HepG2 (cell line): ENCODE results near the gene CES3. TPM values are rescaled to one million over a fixed set of nuclear protein-coding genes. Genes with fewer than 3 reads are reported as not detected.

Experiments used
- CSRNP1 ChIP-seq: sonication (generic); formaldehyde crosslinking; IDR thresholded peaks from 2 replicates; pipeline ENCODE4 v1.8.1; 2023; ENCODE audit warnings: mild to moderate bottlenecking, missing genetic modification reagents
- E2F2 ChIP-seq: sonication (generic); formaldehyde crosslinking; IDR thresholded peaks from 2 replicates; pipeline ENCODE4 v1.4.0; 2020; ENCODE audit warnings: missing genetic modification reagents, borderline replicate concordance
- NONO ChIP-seq, 2 experiments: fragments of 450-650 bp in 1 of 2; sonication (generic) in 1 of 2; formaldehyde crosslinking in 1 of 2; IDR thresholded peaks in 1 of 2; conservative IDR thresholded peaks in 1 of 2; 2 replicates each; pipeline versions ENCODE4 v1.6.1 to v1.8.0; 2017 to 2022; ENCODE audit warnings: mild to moderate bottlenecking in 1 of 2, missing genetic modification reagents in 1 of 2, moderate library complexity in 1 of 2
- PATZ1 ChIP-seq: sonication (generic); formaldehyde crosslinking; IDR thresholded peaks from 2 replicates; pipeline ENCODE4 v1.4.0; 2020; ENCODE audit warnings: missing genetic modification reagents
- SATB2 ChIP-seq: sonication (generic); formaldehyde crosslinking; IDR thresholded peaks from 2 replicates; pipeline ENCODE4 v1.5.0; 2020; ENCODE audit warnings: missing genetic modification reagents
- SP4 ChIP-seq: sonication (generic); formaldehyde crosslinking; IDR thresholded peaks from 2 replicates; pipeline ENCODE4 v1.8.1; 2023; ENCODE audit warnings: mild to moderate bottlenecking, missing genetic modification reagents
- ZNF160 ChIP-seq: sonication (generic); formaldehyde crosslinking; IDR thresholded peaks from 2 replicates; pipeline ENCODE4 v1.8.0; 2022; ENCODE audit warnings: mild to moderate bottlenecking, inconsistent platforms, missing genetic modification reagents
- ZNF234 ChIP-seq: sonication (generic); formaldehyde crosslinking; conservative IDR thresholded peaks from 2 replicates; pipeline ENCODE4 v1.5.1; 2020; ENCODE audit warnings: mild to moderate bottlenecking, missing genetic modification reagents
- ZNF253 ChIP-seq: sonication (generic); formaldehyde crosslinking; IDR thresholded peaks from 2 replicates; pipeline ENCODE4 v1.8.0; 2022; ENCODE audit warnings: mild to moderate bottlenecking, missing genetic modification reagents, borderline replicate concordance
- ZNF343 ChIP-seq: sonication (generic); formaldehyde crosslinking; IDR thresholded peaks from 2 replicates; pipeline ENCODE4 v1.4.0; 2020; ENCODE audit warnings: mild to moderate bottlenecking, missing genetic modification reagents
- ZNF772 ChIP-seq: sonication (generic); formaldehyde crosslinking; IDR thresholded peaks from 2 replicates; pipeline ENCODE4 v1.5.0; 2020; ENCODE audit warnings: mild to moderate bottlenecking, missing genetic modification reagents
- ZSCAN25 ChIP-seq: sonication (generic); formaldehyde crosslinking; IDR thresholded peaks from 2 replicates; pipeline ENCODE4 v1.8.0; 2022; ENCODE audit warnings: mild to moderate bottlenecking, missing genetic modification reagents
- polyA plus RNA-seq, 8 experiments: library from polyadenylated mRNA; depleted of rRNA in 3 of 8; stranded (reverse) in 7 of 8; unstranded in 1 of 8; fragments of >200 nt; fragmentation: Illumina TruSeq in 4 of 8; extraction: Trizol in 4 of 8; gene quantifications; 2 replicates each; pipeline versions ENCODE4 v1.2.1 to v1.2.3, GENCODE V29; 2011 to 2016; ENCODE audit warnings: low read depth in 4 of 8, missing spikeins in 1 of 8, mixed read lengths in 1 of 8; ENCODE audit not compliant: insufficient read depth in 1 of 8
- total RNA-seq, 5 experiments: library from RNA; depleted of rRNA; stranded (reverse); fragments of >200 nt; fragmentation: Illumina TruSeq; extraction: Trizol; gene quantifications; 2 replicates each; pipeline ENCODE4 v1.2.3, GENCODE V29; 2016; ENCODE audit warnings: low read depth in 1 of 5
- TF ChIP-seq, protein P1 (sequence below): sonication (generic); formaldehyde crosslinking; IDR thresholded peaks from 2 replicates; pipeline ENCODE4 v1.8.0; 2022; ENCODE audit warnings: mild to moderate bottlenecking, missing genetic modification reagents, moderate library complexity
- TF ChIP-seq, protein P2 (sequence below): IDR thresholded peaks from 2 replicates; pipeline ENCODE4 v1.6.1; 2016; ENCODE audit warnings: low read depth
- TF ChIP-seq, protein P3 (sequence below): sonication (generic); formaldehyde crosslinking; conservative IDR thresholded peaks from 2 replicates; pipeline ENCODE4 v1.4.0; 2020; ENCODE audit warnings: missing genetic modification reagents
- TF ChIP-seq, protein P4 (sequence below): sonication (generic); formaldehyde crosslinking; IDR thresholded peaks from 2 replicates; pipeline ENCODE4 v1.8.0; 2023; ENCODE audit warnings: mild to moderate bottlenecking, missing genetic modification reagents

The CES3 gene
- total and polyA plus RNA-seq, 2 of the 13 experiments (the other 11 are each of a cell fraction or from before 2014, with no cell fraction given): 6.6 to 17.4 TPM

GRCh38 chr16:67013823-67014633, 53.0 kb downstream of the CES3 start (continued):
- TF ChIP-seq, protein P1, sequence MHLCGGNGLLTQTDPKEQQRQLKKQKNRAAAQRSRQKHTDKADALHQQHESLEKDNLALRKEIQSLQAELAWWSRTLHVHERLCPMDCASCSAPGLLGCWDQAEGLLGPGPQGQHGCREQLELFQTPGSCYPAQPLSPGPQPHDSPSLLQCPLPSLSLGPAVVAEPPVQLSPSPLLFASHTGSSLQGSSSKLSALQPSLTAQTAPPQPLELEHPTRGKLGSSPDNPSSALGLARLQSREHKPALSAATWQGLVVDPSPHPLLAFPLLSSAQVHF (CRISPR knock-in tag): peak; percentile 74; the same call in 1 of the 2 replicates
- TF ChIP-seq, protein P2, sequence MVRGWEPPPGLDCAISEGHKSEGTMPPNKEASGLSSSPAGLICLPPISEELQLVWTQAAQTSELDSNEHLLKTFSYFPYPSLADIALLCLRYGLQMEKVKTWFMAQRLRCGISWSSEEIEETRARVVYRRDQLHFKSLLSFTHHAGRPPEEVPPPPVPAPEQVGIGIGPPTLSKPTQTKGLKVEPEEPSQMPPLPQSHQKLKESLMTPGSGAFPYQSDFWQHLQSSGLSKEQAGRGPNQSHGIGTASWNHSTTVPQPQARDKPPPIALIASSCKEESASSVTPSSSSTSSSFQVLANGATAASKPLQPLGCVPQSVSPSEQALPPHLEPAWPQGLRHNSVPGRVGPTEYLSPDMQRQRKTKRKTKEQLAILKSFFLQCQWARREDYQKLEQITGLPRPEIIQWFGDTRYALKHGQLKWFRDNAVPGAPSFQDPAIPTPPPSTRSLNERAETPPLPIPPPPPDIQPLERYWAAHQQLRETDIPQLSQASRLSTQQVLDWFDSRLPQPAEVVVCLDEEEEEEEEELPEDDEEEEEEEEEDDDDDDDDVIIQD (CRISPR knock-in tag): no peak
- TF ChIP-seq SP4 (CRISPR knock-in tag) (peak; percentile 14; the same call in 1 of the 2 replicates), CSRNP1 (CRISPR knock-in tag) (0 out of 2 replicates have a peak, but pooled peaks have one; percentile 37), NONO (IDR thresholded peaks at IDR 0.05) (no peak), NONO (CRISPR knock-in tag; conservative IDR thresholded peaks at IDR 0.05) (peak; percentile 65; the same call in 1 of the 2 replicates), PATZ1 (CRISPR knock-in tag) (peak; percentile 20; the same call in 1 of the 2 replicates), ZNF772 (CRISPR knock-in tag) (0 out of 2 replicates have a peak, but pooled peaks have one; percentile 51), ZSCAN25 (peak; percentile 91), ZNF234 (CRISPR knock-in tag) (no peak), ZNF343 (CRISPR knock-in tag) (0 out of 2 replicates have a peak, but pooled peaks have one; percentile 40), ZNF253 (CRISPR knock-in tag) (peak; percentile 79), ZNF160 (CRISPR knock-in tag) (0 out of 2 replicates have a peak, but pooled peaks have one; percentile 41), SATB2 (CRISPR knock-in tag) (no peak), E2F2 (CRISPR knock-in tag) (no peak; the same call in 1 of the 2 replicates)
- TF ChIP-seq, protein P3, sequence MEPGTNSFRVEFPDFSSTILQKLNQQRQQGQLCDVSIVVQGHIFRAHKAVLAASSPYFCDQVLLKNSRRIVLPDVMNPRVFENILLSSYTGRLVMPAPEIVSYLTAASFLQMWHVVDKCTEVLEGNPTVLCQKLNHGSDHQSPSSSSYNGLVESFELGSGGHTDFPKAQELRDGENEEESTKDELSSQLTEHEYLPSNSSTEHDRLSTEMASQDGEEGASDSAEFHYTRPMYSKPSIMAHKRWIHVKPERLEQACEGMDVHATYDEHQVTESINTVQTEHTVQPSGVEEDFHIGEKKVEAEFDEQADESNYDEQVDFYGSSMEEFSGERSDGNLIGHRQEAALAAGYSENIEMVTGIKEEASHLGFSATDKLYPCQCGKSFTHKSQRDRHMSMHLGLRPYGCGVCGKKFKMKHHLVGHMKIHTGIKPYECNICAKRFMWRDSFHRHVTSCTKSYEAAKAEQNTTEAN (CRISPR knock-in tag): peak; percentile 58; the same call in 1 of the 2 replicates
- TF ChIP-seq, protein P4, sequence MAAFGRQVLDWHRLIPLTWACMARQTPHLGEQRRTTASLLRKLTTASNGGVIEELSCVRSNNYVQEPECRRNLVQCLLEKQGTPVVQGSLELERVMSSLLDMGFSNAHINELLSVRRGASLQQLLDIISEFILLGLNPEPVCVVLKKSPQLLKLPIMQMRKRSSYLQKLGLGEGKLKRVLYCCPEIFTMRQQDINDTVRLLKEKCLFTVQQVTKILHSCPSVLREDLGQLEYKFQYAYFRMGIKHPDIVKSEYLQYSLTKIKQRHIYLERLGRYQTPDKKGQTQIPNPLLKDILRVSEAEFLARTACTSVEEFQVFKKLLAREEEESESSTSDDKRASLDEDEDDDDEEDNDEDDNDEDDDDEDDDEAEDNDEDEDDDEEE (CRISPR knock-in tag): 0 out of 2 replicates have a peak, but pooled peaks have one; percentile 61
